ENCODE measurements around the gene PLEKHM2. TPM values are rescaled to one million over a fixed set of nuclear protein-coding genes. Genes with fewer than 3 reads are reported as not detected.

The PLEKHM2 gene
- total and polyA plus RNA-seq, 2 of the 8 experiments (the other 6 are each of a cell fraction or from before 2014, with no cell fraction given) = 38.3 to 47.6 TPM

- TF ChIP-seq SUZ12 (IDR thresholded peaks at IDR 0.05; ENCODE audit: low read length) = no peak
Measured at GRCh38 chr1:15693371-15693770, 9.3 kb downstream of the PLEKHM2 start (continued).

Measured in H1 (cell line).